ENCODE results near the gene PPRC1. TPM values are rescaled to one million over a fixed set of nuclear protein-coding genes. Genes with fewer than 3 reads are reported as not detected.

PPRC1 gene
- total RNA-seq, 1 donor from 2014 or later: 30.7 TPM

- no peaks in the 10 kb centered on the region for H3K9me3 ChIP-seq
- DNase-seq (ENCODE audit: low spot score in 2 of 2): no peak
- no peak overlapping the region for H3K27ac ChIP-seq
- peaks cover 16 to 31% of the 10 kb centered on the region in 2 donors for H3K4me1 ChIP-seq
- H3K36me3 ChIP-seq: peaks cover 48 to 52% of the 10 kb centered on the region in 2 donors
- intact Hi-C loops (cut with DNase I): no loop called here
- no peak for TF ChIP-seq CTCF (IDR thresholded peaks at IDR 0.05)
- no peak overlapping the region for H3K4me3 ChIP-seq
- no peaks in the 10 kb centered on the region for H3K27me3 ChIP-seq
Observed at GRCh38 chr10:102111276-102111675, 21.6 kb upstream of the PPRC1 start.

- Histone ChIP-seq H3K4me1 (peaks cover 21 to 40% of the 10 kb centered on the region in 2 donors), H3K4me3 (no peak overlapping the region), H3K9me3 (no peaks in the 10 kb centered on the region), H3K27ac (no peak overlapping the region), H3K36me3 (peaks cover 42 to 44% of the 10 kb centered on the region in 2 donors), H3K27me3 (no peaks in the 10 kb centered on the region)
- DNase-seq (ENCODE audit: low spot score in 2 of 2): no peak
- intact Hi-C loops (cut with DNase I): no loop called here
- TF ChIP-seq CTCF (IDR thresholded peaks at IDR 0.05): no peak
Observed at GRCh38 chr10:102112210-102112817, 20.5 kb upstream of the PPRC1 start.

GRCh38 chr10:102113261-102113955, 19.4 kb upstream of the PPRC1 start:
- Histone ChIP-seq H3K27ac (peak overlapping the region; percentile 19 to 71), H3K36me3 (peaks cover 31 to 33% of the 10 kb centered on the region in 2 donors), H3K4me3 (peak overlapping the region; percentile 69 to 84), H3K9me3 (no peaks in the 10 kb centered on the region), H3K4me1 (peaks cover 30 to 51% of the 10 kb centered on the region in 2 donors), H3K27me3 (no peaks in the 10 kb centered on the region)
- no peak for TF ChIP-seq CTCF (IDR thresholded peaks at IDR 0.05)
- intact Hi-C loops (cut with DNase I): no loop called here
- DNase-seq (ENCODE audit: low spot score in 2 of 2): no peak

- intact Hi-C loops (cut with DNase I): no loop called here
- H3K27ac ChIP-seq: peak overlapping the region; percentile 71 to 100
- no peaks in the 10 kb centered on the region for H3K9me3 ChIP-seq
- peaks cover 23 to 25% of the 10 kb centered on the region in 2 donors for H3K36me3 ChIP-seq
- TF ChIP-seq CTCF (IDR thresholded peaks at IDR 0.05): no peak
- peaks cover 33 to 53% of the 10 kb centered on the region in 2 donors for H3K4me1 ChIP-seq
- H3K4me3 ChIP-seq: peak overlapping the region; percentile 69 to 84
- no peak for DNase-seq (ENCODE audit: low spot score in 2 of 2)
- H3K27me3 ChIP-seq: no peaks in the 10 kb centered on the region
Observed at GRCh38 chr10:102113956-102114857, 18.6 kb upstream of the PPRC1 start.

GRCh38 chr10:102114861-102115618, 17.8 kb upstream of the PPRC1 start:
- peak overlapping the region; percentile 71 to 100 for H3K27ac ChIP-seq
- peak; percentile 76 to 93 for DNase-seq (ENCODE audit: low spot score in 2 of 2)
- H3K27me3 ChIP-seq: no peaks in the 10 kb centered on the region
- H3K4me1 ChIP-seq: peaks cover 33 to 53% of the 10 kb centered on the region in 2 donors
- H3K9me3 ChIP-seq: no peaks in the 10 kb centered on the region
- peaks cover 14 to 16% of the 10 kb centered on the region in 2 donors for H3K36me3 ChIP-seq
- peak overlapping the region; percentile 69 to 84 for H3K4me3 ChIP-seq
- TF ChIP-seq CTCF (IDR thresholded peaks at IDR 0.05): no peak
- intact Hi-C loops (cut with DNase I): loop anchor here (5.0 kb wide), 1 partner anchor 37 kb away; the partner anchor contains the start of gene NOLC1
